ENCODE data around the gene LRRC8D.

LRRC8D gene

DNA sequence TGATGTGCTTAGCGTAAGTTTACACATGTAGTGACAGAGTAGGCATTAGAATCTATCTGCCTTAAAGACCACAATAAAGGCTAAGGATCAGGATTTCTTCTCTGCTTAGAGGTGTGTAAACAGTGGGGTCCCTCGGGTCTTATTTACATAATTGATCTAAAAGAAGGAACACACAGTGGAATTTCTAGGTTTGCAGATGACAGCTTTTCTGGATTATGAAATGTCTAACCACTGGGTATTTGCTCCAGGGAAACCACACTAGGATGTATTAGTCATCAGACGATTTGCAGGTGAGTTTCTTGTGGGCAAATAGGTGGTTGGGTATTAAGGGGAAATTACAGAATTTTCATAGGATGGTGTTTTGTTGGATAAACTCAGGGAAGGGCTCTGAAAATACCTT, 5.8 kb downstream of the LRRC8D start:
- no peak overlapping the region for H3K4me3 ChIP-seq (replicated peaks in 1 of 2; ENCODE audit: low read depth in 2 of 2, low read length in 2 of 2)
- TF ChIP-seq, protein P1, sequence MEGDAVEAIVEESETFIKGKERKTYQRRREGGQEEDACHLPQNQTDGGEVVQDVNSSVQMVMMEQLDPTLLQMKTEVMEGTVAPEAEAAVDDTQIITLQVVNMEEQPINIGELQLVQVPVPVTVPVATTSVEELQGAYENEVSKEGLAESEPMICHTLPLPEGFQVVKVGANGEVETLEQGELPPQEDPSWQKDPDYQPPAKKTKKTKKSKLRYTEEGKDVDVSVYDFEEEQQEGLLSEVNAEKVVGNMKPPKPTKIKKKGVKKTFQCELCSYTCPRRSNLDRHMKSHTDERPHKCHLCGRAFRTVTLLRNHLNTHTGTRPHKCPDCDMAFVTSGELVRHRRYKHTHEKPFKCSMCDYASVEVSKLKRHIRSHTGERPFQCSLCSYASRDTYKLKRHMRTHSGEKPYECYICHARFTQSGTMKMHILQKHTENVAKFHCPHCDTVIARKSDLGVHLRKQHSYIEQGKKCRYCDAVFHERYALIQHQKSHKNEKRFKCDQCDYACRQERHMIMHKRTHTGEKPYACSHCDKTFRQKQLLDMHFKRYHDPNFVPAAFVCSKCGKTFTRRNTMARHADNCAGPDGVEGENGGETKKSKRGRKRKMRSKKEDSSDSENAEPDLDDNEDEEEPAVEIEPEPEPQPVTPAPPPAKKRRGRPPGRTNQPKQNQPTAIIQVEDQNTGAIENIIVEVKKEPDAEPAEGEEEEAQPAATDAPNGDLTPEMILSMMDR (IDR thresholded peaks at IDR 0.05; ENCODE audit: low read depth, low read length), result no peak
- DNase-seq (ENCODE audit: low read depth in 2 of 2), result no peak

DNA sequence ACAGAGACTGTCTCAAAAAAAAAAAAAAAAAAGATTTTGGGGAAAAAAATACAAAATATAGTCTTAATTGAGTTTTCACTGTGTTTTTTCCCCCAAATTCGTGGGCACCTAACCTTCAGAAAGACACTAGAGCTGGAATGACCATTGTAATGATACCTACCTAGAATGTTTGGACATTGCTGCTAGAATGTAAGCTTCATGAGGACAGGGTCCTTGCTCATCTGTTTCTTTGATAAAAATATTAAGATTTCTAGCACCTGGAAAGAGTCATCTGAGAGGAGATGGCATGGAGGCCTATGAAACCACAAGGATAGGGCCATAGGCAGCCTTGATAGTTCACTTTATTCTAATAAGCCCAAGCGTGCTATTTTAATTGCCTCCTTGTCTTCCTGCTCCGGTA, 6.5 kb downstream of the LRRC8D start:
- no peak overlapping the region for H3K4me3 ChIP-seq (replicated peaks in 1 of 2; ENCODE audit: low read depth in 2 of 2, low read length in 2 of 2)
- TF ChIP-seq, protein P1 (IDR thresholded peaks at IDR 0.05; ENCODE audit: low read depth, low read length), result no peak

DNA sequence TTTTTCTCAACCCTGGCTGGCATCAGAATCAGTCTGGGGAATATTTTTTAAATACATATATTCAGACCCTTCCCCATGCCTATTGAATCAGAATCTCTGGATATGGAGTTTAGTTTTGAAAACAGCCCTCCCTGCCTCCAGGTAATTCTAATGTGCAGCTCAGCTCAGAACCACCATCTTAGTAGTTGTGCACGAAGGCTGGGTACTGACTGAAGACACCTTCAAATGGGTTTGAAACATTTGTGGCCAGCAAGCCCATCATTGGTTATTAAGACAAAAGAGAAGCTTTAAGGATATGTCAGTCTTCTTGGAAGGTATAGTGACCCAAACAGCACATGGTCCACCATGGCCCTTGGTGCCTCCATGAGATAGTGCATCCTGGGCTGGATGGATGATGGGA, 7.1 kb downstream of the LRRC8D start:
- no peak for DNase-seq (ENCODE audit: low read depth in 2 of 2)
- no peak overlapping the region for H3K4me3 ChIP-seq (replicated peaks in 1 of 2; ENCODE audit: low read depth in 2 of 2, low read length in 2 of 2)
- TF ChIP-seq, protein P1 (IDR thresholded peaks at IDR 0.05; ENCODE audit: low read depth, low read length), result no peak

More for the DNA sequence above, 6.5 kb downstream of the LRRC8D start:
- no peak for DNase-seq (ENCODE audit: low read depth in 2 of 2)

DNA sequence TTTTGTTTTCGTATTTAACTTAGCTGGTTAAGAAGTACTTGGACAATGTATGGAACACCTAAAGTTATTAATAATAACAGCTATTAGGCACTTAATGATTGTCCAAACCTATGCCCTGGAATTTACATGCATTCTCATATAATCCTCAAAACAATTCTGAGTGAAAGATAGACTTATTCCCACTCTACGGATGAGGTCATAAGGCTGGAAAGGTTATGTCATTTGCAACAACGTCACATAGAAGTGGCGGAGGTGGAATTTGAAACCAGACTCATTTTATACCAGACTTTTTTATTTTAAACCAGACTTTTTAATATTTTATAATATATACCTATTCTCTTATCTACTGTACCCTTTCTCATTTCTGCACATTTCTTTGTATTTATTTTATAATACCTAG, 8.4 kb downstream of the LRRC8D start:
- TF ChIP-seq, protein P1 (IDR thresholded peaks at IDR 0.05; ENCODE audit: low read depth, low read length), result no peak
- no peak overlapping the region for H3K4me3 ChIP-seq (replicated peaks in 1 of 2; ENCODE audit: low read depth in 2 of 2, low read length in 2 of 2)
- DNase-seq (ENCODE audit: low read depth in 2 of 2), result no peak

DNA sequence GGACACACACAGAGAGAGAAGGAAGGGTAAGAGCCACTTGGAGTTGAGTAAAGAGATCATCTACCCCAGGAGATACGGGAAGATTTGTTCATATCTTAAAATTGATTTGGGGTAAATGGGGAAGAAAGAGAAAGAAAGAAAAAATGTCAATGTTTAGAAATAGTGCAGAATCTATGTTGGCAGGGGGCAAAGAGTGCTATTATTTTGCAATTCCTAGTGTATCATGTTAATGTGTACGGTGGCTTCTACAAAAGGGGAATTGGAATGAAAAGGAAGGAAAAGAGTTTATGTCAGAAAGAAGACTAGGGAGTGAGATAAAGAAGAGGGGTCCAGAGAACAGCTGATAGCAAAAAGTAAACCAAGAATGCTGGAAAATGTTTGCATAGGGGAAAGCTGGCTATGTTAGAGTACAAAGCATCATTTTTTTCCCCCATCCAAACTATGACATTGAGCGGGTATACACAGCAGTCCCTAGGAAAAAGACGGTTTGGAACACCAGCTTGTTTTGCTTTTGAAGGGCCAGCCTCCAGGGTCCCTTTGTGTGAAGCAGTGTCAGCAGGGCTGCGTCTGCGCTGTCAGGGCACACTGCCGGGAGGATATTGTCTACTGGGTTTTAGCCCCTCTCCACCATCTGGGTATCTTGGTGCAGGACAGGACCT, 10.8 kb downstream of the LRRC8D start:
- no peak overlapping the region for H3K4me3 ChIP-seq (replicated peaks in 1 of 2; ENCODE audit: low read depth in 2 of 2, low read length in 2 of 2)
- DNase-seq (ENCODE audit: low read depth in 2 of 2), result no peak
- TF ChIP-seq, protein P1 (IDR thresholded peaks at IDR 0.05; ENCODE audit: low read depth, low read length), result no peak

DNA sequence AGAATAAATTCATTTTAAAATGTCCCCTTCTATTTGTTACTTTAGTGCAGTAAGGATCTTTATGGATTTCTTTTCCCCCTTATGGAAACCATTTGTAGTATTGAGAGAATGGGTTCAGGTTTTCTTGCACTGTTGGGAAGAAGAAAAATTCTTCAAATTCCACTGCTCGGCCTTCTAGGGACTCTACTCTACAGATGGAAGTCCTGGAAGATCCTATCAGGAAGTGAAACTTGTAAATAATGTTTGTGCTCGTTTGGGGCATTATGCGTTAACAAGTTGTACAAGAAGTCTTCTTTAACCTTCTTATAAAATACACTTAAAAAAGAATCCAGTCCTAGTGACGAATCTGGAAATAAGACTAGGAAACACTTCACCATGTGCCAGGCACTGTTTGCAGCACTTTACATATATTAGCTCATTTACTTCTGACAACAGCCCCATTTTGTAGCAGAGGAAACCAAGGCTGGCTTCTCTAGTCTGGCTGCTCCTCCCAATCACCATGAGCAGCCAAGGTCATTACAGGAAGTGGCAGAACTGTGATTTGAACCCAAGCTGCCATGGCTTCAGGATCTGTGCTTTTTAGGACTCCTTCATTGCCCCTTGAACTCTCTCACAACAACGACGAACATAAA, 11.8 kb downstream of the LRRC8D start:
- TF ChIP-seq, protein P1 (IDR thresholded peaks at IDR 0.05; ENCODE audit: low read depth, low read length), result no peak
- DNase-seq (ENCODE audit: low read depth in 2 of 2), result no peak
- H3K4me3 ChIP-seq (replicated peaks in 1 of 2; ENCODE audit: low read depth in 2 of 2, low read length in 2 of 2), result no peak overlapping the region

Data from cardiac fibroblast (primary cell).